SK-N-SH (cell line): ENCODE results near the gene CSTF2T. TPM values are rescaled to one million over a fixed set of nuclear protein-coding genes. Genes with fewer than 3 reads are reported as not detected.

Experiments
- CTCF ChIA-PET: fragments of 300-600, 350-600 bp; formaldehyde crosslinking; extraction: SDS; loops from one replicate; lab custom pipeline; 2021; lab: Yijun Ruan, JAX
- POLR2A ChIA-PET: fragments of 350-600 bp; sonication (Branson Sonifier 250); formaldehyde crosslinking; extraction: SDS; loops from one replicate; lab custom pipeline; 2020; ENCODE audit warnings: antibody characterized with exemption, inconsistent platforms; lab: Yijun Ruan, JAX
- DNase-seq: peaks from one replicate; pipeline ENCODE4 v3.0.0; 2012
- H2AFZ ChIP-seq: fragments of 200-600 bp; sonication (generic); 2 replicates; pipeline ENCODE4 v1.8.1; 2016; ENCODE audit warnings: antibody characterized with exemption, mild to moderate bottlenecking, low read depth
- H3F3A ChIP-seq: fragments of 200-600 bp; sonication (generic); replicated peaks from 2 replicates; pipeline ENCODE3; 2016; ENCODE audit warnings: antibody characterized with exemption, mild to moderate bottlenecking; ENCODE audit not compliant: insufficient read depth
- H3K27ac ChIP-seq, 2 experiments: fragments of 200-500 bp in 1 of 2; fragments of 200-600 bp in 1 of 2; sonication (Bioruptor generic) in 1 of 2; sonication (generic), shearing (Covaris generic) in 1 of 2; 2 replicates each; pipeline versions ENCODE4 v1.5.1 to v1.6.1; 2014 to 2016; ENCODE audit warnings: low read depth in 2 of 2, inconsistent platforms in 1 of 2, low read length in 1 of 2, mild to moderate bottlenecking in 1 of 2, mixed read lengths in 1 of 2
- H3K27me3 ChIP-seq: fragments of 200-600 bp; sonication (generic), shearing (Covaris generic); 2 replicates; pipeline ENCODE4 v1.6.1; 2016; ENCODE audit warnings: mixed run types; ENCODE audit not compliant: insufficient read depth
- H3K36me3 ChIP-seq, 2 experiments: fragments of 200-500 bp in 1 of 2; fragments of 200-600 bp in 1 of 2; sonication (Bioruptor generic) in 1 of 2; sonication (generic) in 1 of 2; replicated peaks in 1 of 2; 2 replicates each; pipeline versions ENCODE3 to v1.5.1; 2014 to 2016; ENCODE audit warnings: low read length in 1 of 2, mild to moderate bottlenecking in 1 of 2; ENCODE audit not compliant: insufficient read depth in 2 of 2, control insufficient read depth in 1 of 2
- H3K4me1 ChIP-seq, 2 experiments: fragments of 200-500 bp in 1 of 2; fragments of 200-600 bp in 1 of 2; sonication (Bioruptor generic) in 1 of 2; sonication (generic), shearing (Covaris generic) in 1 of 2; 2 replicates each; pipeline versions ENCODE4 v1.5.1 to v1.6.1; 2014 to 2016; ENCODE audit warnings: low read depth in 1 of 2, low read length in 1 of 2, mixed run types in 1 of 2; ENCODE audit not compliant: insufficient read depth in 2 of 2, control insufficient read depth in 1 of 2
- H3K4me2 ChIP-seq: fragments of 200-600 bp; sonication (generic), shearing (Covaris generic); 2 replicates; pipeline ENCODE4 v1.6.1; 2017; ENCODE audit warnings: mixed run types
- H3K4me3 ChIP-seq, 2 experiments: fragments of 200-500 bp in 1 of 2; fragments of 200-600 bp in 1 of 2; sonication (Bioruptor generic) in 1 of 2; sonication (generic), shearing (Covaris generic) in 1 of 2; 2 replicates each; pipeline versions ENCODE4 v1.5.1 to v1.8.1; 2014 to 2016; ENCODE audit warnings: low read depth in 2 of 2, inconsistent platforms in 1 of 2, low read length in 1 of 2, mild to moderate bottlenecking in 1 of 2, mixed read lengths in 1 of 2, moderate library complexity in 1 of 2
- H3K79me2 ChIP-seq: fragments of 200-600 bp; sonication (generic); 2 replicates; pipeline ENCODE4 v1.8.1; 2017; ENCODE audit warnings: mild to moderate bottlenecking; ENCODE audit not compliant: insufficient read depth
- H3K9ac ChIP-seq: fragments of 200-600 bp; sonication (generic); 2 replicates; pipeline ENCODE4 v1.6.1; 2017; ENCODE audit warnings: mixed run types
- H3K9me2 ChIP-seq: fragments of 200-600 bp; sonication (generic); 2 replicates; pipeline ENCODE4 v1.6.1; 2017; ENCODE audit warnings: mixed run types
- H3K9me3 ChIP-seq: fragments of 200-600 bp; sonication (generic); 2 replicates; pipeline ENCODE4 v1.6.1; 2017; ENCODE audit warnings: mixed run types, mild to moderate bottlenecking, moderate library complexity
- H4K20me1 ChIP-seq: fragments of 200-600 bp; sonication (generic); 2 replicates; pipeline ENCODE4 v1.6.1; 2017; ENCODE audit warnings: mild to moderate bottlenecking, mixed run types; ENCODE audit not compliant: insufficient read depth
- EZH2phosphoT487 ChIP-seq: fragments of 200-600 bp; sonication (generic); IDR thresholded peaks from 2 replicates; pipeline ENCODE4 v1.6.1; 2017; ENCODE audit warnings: low read depth, mixed run types, mild to moderate bottlenecking, antibody characterized with exemption, moderate library complexity, borderline replicate concordance
- FOSL2 ChIP-seq: IDR thresholded peaks from 2 replicates; pipeline ENCODE4 v1.4.0; 2012; ENCODE audit warnings: low read depth, mild to moderate bottlenecking, moderate library complexity, borderline replicate concordance
- JUND ChIP-seq: IDR thresholded peaks from 2 replicates; pipeline ENCODE4 v1.4.0; 2012
- MAX ChIP-seq: IDR thresholded peaks from 2 replicates; pipeline ENCODE4 v1.4.0; 2012; ENCODE audit warnings: low read depth
- MEF2A ChIP-seq: IDR thresholded peaks from 2 replicates; pipeline ENCODE4 v1.4.0; 2012; ENCODE audit warnings: low read depth, borderline replicate concordance
- NFIC ChIP-seq: IDR thresholded peaks from 2 replicates; pipeline ENCODE4 v1.4.0; 2012; ENCODE audit warnings: borderline replicate concordance
- PBX3 ChIP-seq: IDR thresholded peaks from 2 replicates; pipeline ENCODE4; 2012
- POLR2AphosphoS5 ChIP-seq: IDR thresholded peaks from 2 replicates; pipeline ENCODE4 v1.6.1; 2012; ENCODE audit warnings: low read depth, low read length
- RAD21 ChIP-seq: IDR thresholded peaks from 2 replicates; pipeline ENCODE4 v1.6.1; 2012; ENCODE audit warnings: mild to moderate bottlenecking, low read length
- RCOR1 ChIP-seq: fragments of 150-350 bp; IDR thresholded peaks from 2 replicates; pipeline ENCODE4 v1.6.1; 2017; ENCODE audit warnings: antibody characterized with exemption, low read length
- REST ChIP-seq: IDR thresholded peaks from 2 replicates; pipeline ENCODE4 v1.6.1; 2012; ENCODE audit warnings: mild to moderate bottlenecking, low read depth, low read length, moderate library complexity
- RFX5 ChIP-seq: IDR thresholded peaks from 2 replicates; pipeline ENCODE4 v1.6.1; 2012; ENCODE audit warnings: mild to moderate bottlenecking, improper control_type of control experiment, low read length
- RXRA ChIP-seq: IDR thresholded peaks from 2 replicates; pipeline ENCODE4 v1.4.0; 2012; ENCODE audit warnings: low read depth, mild to moderate bottlenecking, borderline replicate concordance
- TCF12 ChIP-seq: IDR thresholded peaks from 2 replicates; pipeline ENCODE4 v1.4.0; 2012
- TEAD4 ChIP-seq: IDR thresholded peaks from 2 replicates; pipeline ENCODE4 v1.4.0; 2012; ENCODE audit warnings: mild to moderate bottlenecking, borderline replicate concordance; ENCODE audit not compliant: insufficient read depth
- ZBTB33 ChIP-seq: IDR thresholded peaks from 2 replicates; pipeline ENCODE4 v1.4.0; 2012; ENCODE audit warnings: low read depth, borderline replicate concordance
- WGBS: methylation state at CpG from one replicate; pipeline ENCODE4 v1.1.6; 2017; ENCODE audit warnings: low lambda C conversion rate; 5-methylcytosine and 5-hydroxymethylcytosine counted together
- polyA plus RNA-seq, 3 experiments: library from polyadenylated mRNA; depleted of rRNA; stranded (reverse); fragments of >200 nt; gene quantifications; 2 replicates each; pipeline ENCODE4 v1.2.3, GENCODE V29; 2012
- TF ChIP-seq, protein P1 (sequence below): fragments of 150-350 bp; IDR thresholded peaks from 2 replicates; pipeline ENCODE4 v1.6.1; 2017; ENCODE audit warnings: antibody characterized with exemption, low read length, low read depth, borderline replicate concordance
- TF ChIP-seq, protein P2 (sequence below): fragments of 150-350 bp; IDR thresholded peaks from 2 replicates; pipeline ENCODE4 v1.6.1; 2016; ENCODE audit warnings: mild to moderate bottlenecking, low read depth, low read length

Gene CSTF2T
- polyA plus RNA-seq, 1 of the 3 experiments (the other 2 are of a cell fraction): 4.3 TPM

GRCh38 chr10:51651063-51651462 lies 48.3 kb downstream of the CSTF2T start:
- WGBS: 93% methylated on average over 1 of the region's 1 CpG
- CTCF ChIA-PET: no interaction called here

More at GRCh38 chr10:51651063-51651462, 48.3 kb downstream of the CSTF2T start:
- no peaks in the 10 kb centered on the region for H3K9me2 ChIP-seq
- no peak overlapping the region for H3K9ac ChIP-seq
- no peaks in the 10 kb centered on the region; the same call in 1 of the 2 replicates for H3K9me3 ChIP-seq
- no peaks in the 10 kb centered on the region for H3K36me3 ChIP-seq
- peaks cover 5 to 12% of the 10 kb centered on the region in 2 experiments; a peak in 3 of 4 replicates for H3K4me1 ChIP-seq
- TF ChIP-seq MAX (no peak), TEAD4 (no peak), RFX5 (no peak), REST (no peak), JUND (peak; percentile 46), RCOR1 (no peak), TCF12 (peak; percentile 50; the same call in 1 of the 2 replicates), FOSL2 (peak; percentile 50; the same call in 1 of the 2 replicates), PBX3 (peak; percentile 79), RXRA (no peak), EZH2phosphoT487 (no peak), MEF2A (no peak), POLR2AphosphoS5 (no peak), RAD21 (no peak), ZBTB33 (no peak), NFIC (no peak)
- TF ChIP-seq, protein P1, sequence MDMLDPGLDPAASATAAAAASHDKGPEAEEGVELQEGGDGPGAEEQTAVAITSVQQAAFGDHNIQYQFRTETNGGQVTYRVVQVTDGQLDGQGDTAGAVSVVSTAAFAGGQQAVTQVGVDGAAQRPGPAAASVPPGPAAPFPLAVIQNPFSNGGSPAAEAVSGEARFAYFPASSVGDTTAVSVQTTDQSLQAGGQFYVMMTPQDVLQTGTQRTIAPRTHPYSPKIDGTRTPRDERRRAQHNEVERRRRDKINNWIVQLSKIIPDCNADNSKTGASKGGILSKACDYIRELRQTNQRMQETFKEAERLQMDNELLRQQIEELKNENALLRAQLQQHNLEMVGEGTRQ: no peak
- TF ChIP-seq, protein P2, sequence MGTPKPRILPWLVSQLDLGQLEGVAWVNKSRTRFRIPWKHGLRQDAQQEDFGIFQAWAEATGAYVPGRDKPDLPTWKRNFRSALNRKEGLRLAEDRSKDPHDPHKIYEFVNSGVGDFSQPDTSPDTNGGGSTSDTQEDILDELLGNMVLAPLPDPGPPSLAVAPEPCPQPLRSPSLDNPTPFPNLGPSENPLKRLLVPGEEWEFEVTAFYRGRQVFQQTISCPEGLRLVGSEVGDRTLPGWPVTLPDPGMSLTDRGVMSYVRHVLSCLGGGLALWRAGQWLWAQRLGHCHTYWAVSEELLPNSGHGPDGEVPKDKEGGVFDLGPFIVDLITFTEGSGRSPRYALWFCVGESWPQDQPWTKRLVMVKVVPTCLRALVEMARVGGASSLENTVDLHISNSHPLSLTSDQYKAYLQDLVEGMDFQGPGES: no peak
- no peak overlapping the region for H3K4me2 ChIP-seq
- H3K4me3 ChIP-seq: no peak overlapping the region
- no peak overlapping the region for H3K27ac ChIP-seq
- no peaks in the 10 kb centered on the region for H4K20me1 ChIP-seq
- no peaks in the 10 kb centered on the region for H3K79me2 ChIP-seq
- no peak for DNase-seq
- no peak overlapping the region for H2AFZ ChIP-seq
- POLR2A ChIA-PET: no interaction called here
- peaks cover 7% of the 10 kb centered on the region for H3F3A ChIP-seq
- no peaks in the 10 kb centered on the region for H3K27me3 ChIP-seq
